Measurements from ENCODE around the gene EML6.

DNA sequence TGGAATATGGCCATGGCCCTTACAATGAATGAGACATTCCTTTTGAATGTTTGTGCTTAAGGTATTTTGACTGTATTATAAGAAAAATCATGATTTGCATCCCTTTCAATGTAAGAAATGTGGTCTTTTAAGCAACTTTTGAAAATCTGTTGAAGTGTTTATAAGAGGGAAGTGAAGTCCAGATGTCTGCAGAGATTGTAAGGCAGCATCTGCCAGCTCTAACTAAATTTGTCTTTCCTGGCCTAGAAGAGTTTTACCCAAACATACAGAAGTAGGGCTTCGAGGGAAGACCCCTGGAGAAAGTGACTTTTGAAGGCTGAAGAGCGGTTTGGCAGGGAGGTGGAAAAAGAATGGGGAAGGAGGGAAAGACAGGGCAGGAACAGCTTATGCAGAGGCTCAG, 12.2 kb downstream of the EML6 start:
- no peak for TF ChIP-seq POLR2AphosphoS5 (IDR thresholded peaks at IDR 0.05)
- TF ChIP-seq, protein P1, sequence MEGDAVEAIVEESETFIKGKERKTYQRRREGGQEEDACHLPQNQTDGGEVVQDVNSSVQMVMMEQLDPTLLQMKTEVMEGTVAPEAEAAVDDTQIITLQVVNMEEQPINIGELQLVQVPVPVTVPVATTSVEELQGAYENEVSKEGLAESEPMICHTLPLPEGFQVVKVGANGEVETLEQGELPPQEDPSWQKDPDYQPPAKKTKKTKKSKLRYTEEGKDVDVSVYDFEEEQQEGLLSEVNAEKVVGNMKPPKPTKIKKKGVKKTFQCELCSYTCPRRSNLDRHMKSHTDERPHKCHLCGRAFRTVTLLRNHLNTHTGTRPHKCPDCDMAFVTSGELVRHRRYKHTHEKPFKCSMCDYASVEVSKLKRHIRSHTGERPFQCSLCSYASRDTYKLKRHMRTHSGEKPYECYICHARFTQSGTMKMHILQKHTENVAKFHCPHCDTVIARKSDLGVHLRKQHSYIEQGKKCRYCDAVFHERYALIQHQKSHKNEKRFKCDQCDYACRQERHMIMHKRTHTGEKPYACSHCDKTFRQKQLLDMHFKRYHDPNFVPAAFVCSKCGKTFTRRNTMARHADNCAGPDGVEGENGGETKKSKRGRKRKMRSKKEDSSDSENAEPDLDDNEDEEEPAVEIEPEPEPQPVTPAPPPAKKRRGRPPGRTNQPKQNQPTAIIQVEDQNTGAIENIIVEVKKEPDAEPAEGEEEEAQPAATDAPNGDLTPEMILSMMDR (IDR thresholded peaks at IDR 0.05) = no peak
- TF ChIP-seq POLR2A (IDR thresholded peaks at IDR 0.05) = no peak
